SKM-1 (cell line): ENCODE results near the gene REG3A.

Source experiments
- DNase-seq: peaks from one replicate; lab custom pipeline; 2025; ENCODE audit not compliant: unreplicated experiment; lab: John Stamatoyannopoulos, UW

Gene REG3A

DNA sequence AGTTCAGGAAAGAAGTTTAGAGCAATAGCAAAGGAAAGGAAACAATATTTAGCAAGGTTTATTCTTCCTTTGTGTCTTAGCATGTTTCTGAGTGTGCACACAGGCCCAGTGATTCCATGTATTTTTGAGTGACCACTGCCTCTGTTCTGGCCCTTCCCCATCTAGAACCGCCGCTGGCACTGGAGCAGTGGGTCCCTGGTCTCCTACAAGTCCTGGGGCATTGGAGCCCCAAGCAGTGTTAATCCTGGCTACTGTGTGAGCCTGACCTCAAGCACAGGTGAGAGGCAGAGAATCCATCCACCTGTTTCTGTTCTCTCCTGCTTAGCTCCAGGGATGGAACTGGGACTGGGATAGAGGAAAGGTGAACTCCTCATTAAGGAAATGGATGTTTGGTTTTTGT, 36.9 kb downstream of the REG3A start:
- no peak for DNase-seq

DNA sequence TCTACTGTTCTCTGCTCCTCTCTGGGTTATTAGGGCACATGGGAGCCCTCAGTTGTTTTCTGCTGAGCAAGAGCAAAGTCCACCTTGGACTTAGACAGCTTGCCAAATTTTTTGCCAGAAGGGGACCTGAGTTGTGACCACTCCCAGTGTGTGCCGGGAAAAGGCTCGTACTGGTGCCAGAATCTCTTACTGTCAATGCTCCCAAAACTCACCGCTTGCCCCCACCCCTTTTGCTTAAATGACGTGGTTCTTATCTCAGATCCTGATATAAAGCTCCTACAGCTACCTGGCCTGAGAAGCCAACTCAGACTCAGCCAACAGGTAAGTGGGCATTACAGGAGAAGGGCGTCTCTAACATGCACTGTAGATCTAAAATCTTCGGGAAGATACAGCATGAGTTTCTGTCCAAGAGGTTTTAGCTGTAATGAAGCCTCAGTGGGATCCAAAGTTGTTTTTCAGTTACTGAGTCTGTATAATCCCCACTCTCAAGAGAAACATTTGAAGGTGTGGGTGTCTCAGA, 39.3 kb downstream of the REG3A start, which contains the start of gene REG1A:
Gene REG1A (plus strand): TSS at position 295 of the 520 bp plus-strand sequence. CDS start 374 bp downstream, outside the sequence.
- DNase-seq, result no peak

DNA sequence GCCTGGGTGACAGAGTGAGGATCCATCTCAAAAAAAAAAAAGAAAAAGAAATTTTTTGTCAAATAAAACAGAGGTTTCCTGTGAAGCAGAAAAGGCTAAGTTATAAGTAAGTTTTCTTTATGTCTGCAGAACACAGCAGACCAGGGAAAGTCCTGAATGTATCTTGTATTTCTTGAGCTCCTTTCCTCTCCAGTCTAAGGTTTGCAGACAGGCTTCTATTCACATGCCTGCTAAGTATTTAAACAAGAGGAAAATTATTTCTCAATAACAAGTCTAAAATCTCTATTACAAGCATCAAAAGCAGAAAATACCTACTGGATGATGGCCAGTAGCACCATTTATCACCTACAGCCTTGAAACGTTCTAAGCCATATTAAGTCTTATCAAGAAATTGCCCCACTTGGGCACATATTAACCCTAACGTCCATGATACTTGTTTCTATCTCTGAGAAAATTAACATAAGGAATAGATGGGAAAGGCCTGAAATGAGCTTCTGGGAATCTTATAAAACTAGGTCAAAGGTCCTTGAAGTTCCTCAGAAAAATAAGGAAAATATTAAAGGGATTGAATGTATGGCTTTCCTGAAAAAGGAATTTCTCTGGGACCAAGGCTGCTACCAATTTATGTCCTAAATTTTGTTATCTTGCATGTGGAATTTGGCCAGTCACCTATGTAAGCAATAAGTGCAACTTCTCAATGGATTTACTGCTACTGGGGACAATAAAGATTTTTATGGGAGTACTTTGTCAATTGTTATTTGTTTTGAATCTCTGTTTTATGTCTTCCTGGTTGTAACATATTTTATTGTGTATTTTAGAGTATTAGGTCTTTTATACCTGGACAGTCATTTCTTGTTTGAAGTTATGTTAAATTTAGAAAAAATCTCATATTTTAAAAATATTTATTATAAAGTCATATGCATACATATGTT, 42.3 kb downstream of the REG3A start:
- DNase-seq, result no peak

DNA sequence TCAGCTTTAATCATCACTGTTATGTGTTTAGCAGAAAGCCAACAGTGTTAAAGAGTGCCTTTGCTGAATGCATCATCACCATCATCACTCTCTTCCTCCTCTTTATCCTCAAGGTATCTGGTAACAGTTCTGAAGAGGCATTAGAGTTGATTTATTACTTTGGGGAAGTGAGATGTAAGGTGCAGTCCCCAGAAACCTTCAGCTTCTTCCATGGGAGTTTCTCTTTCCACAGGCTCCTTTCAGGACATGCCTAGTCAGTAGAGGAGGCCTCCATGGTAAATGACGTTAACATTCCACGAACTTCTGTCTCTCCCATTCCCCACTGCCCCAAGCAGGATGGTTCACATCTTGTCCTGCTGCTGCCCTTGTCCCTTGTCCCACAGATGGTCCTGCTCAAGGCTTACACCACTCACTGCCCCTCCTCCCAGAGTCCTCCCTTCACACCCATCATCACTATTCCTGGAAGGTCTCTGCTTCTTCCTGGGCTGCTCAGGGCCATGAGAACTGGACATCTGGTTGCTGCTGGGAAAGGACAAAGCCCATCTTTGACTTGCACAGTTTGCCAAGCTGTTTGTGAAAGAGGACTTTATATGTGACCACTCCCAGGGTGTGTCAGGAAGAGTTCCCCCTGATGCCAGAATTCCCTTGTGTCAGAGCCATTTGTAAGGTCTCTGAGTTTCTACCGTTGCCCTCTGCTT, 44.6 kb downstream of the REG3A start:
- no peak for DNase-seq

DNA sequence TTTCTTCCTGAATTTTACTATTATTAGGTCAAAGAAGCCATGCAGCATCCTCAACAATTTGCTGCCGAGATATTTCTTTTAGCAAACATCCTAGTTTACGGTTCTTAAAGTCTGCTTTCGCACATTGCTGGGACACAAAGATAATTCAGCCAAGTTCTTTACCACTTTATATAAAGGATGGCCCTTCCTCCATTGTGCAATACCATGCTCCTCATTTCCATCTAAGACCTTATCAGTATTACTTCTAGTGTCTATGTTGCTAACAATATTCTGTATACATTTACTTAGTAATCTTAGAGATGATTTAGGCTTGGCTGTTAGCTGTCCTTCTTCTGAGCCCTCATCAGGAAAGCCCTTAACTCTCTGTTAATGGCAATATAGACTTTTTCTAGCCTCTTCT, 47.3 kb downstream of the REG3A start:
- DNase-seq, result no peak
